K562 (cell line): ENCODE measurements around the gene CAMSAP2. TPM values are rescaled to one million over a fixed set of nuclear protein-coding genes. Genes with fewer than 3 reads are reported as not detected.

Experiments
- C11orf30 ChIP-seq: fragments of 450-650 bp; IDR thresholded peaks from 2 replicates; pipeline ENCODE4 v1.6.1; 2016; ENCODE audit warnings: low read depth, mild to moderate bottlenecking
- CREB5 ChIP-seq: fragments of 250-450 bp; sonication (Bioruptor Pico); IDR thresholded peaks from 2 replicates; pipeline ENCODE4 v1.5.0; 2020; ENCODE audit warnings: mild to moderate bottlenecking
- ELF2 ChIP-seq: fragments of 250-450 bp; sonication (Bioruptor Pico); IDR thresholded peaks from 2 replicates; pipeline ENCODE4 v1.5.0; 2021; ENCODE audit warnings: mild to moderate bottlenecking
- ESRRA ChIP-seq: fragments of 450-650 bp; IDR thresholded peaks from 2 replicates; pipeline ENCODE4 v1.6.1; 2014; ENCODE audit warnings: low read depth, mild to moderate bottlenecking, moderate library complexity, borderline replicate concordance
- FOSL1 ChIP-seq: fragments of 200-800 bp; sonication (Bioruptor generic); conservative IDR thresholded peaks from 2 replicates; pipeline ENCODE4 v1.6.1; 2016; ENCODE audit warnings: missing genetic modification characterization, missing compliant biosample characterization
- GATAD2A ChIP-seq: fragments of 450-650 bp; IDR thresholded peaks from 2 replicates; pipeline ENCODE4 v1.6.1; 2017
- HMG20A ChIP-seq: fragments of 450-650 bp; formaldehyde crosslinking; conservative IDR thresholded peaks from 2 replicates; pipeline ENCODE4 v1.4.0; 2020; ENCODE audit warnings: mild to moderate bottlenecking, mixed read lengths
- KAT2B ChIP-seq: IDR thresholded peaks from one replicate; pipeline ENCODE4 v1.6.1; 2012; ENCODE audit warnings: low read depth, mild to moderate bottlenecking, control low read depth, inconsistent platforms, low read length, moderate library complexity
- LEF1 ChIP-seq: fragments of 450-650 bp; IDR thresholded peaks from 2 replicates; pipeline ENCODE4 v1.6.1; 2016; ENCODE audit warnings: mild to moderate bottlenecking
- MAFK ChIP-seq: IDR thresholded peaks from 2 replicates; pipeline ENCODE4 v1.6.1; 2011; ENCODE audit warnings: low read length, improper control_type of control experiment
- MEF2A ChIP-seq: IDR thresholded peaks from 2 replicates; pipeline ENCODE4 v1.6.1; 2011; ENCODE audit warnings: low read depth, mild to moderate bottlenecking, low read length, moderate library complexity; ENCODE audit not compliant: control insufficient read depth
- NBN ChIP-seq: fragments of 450-650 bp; IDR thresholded peaks from 2 replicates; pipeline ENCODE4 v1.6.1; 2016; ENCODE audit warnings: low read depth, mild to moderate bottlenecking
- PATZ1 ChIP-seq: fragments of 250-450 bp; sonication (Bioruptor Pico); IDR thresholded peaks from 2 replicates; pipeline ENCODE4 v1.5.0; 2020; ENCODE audit warnings: mild to moderate bottlenecking, borderline replicate concordance
- SNIP1 ChIP-seq: fragments of 450-650 bp; IDR thresholded peaks from 2 replicates; pipeline ENCODE4 v1.7.1; 2017; ENCODE audit warnings: low read depth, mild to moderate bottlenecking
- TAF7 ChIP-seq: fragments of 450-650 bp; IDR thresholded peaks from 2 replicates; pipeline ENCODE4 v1.6.1; 2016; ENCODE audit warnings: missing genetic modification characterization, missing compliant biosample characterization
- TFAM ChIP-seq: fragments of 250-450 bp; sonication (Bioruptor Pico); conservative IDR thresholded peaks from 2 replicates; pipeline ENCODE4 v1.5.0; 2021; ENCODE audit warnings: mild to moderate bottlenecking, moderate library complexity
- ZBTB2 ChIP-seq: fragments of 450-650 bp; IDR thresholded peaks from 2 replicates; pipeline ENCODE4 v1.6.1; 2016; ENCODE audit warnings: antibody characterized with exemption
- ZBTB8A ChIP-seq: fragments of 450-650 bp; IDR thresholded peaks from 2 replicates; pipeline ENCODE4 v1.6.1; 2018; ENCODE audit warnings: mild to moderate bottlenecking, moderate library complexity; ENCODE audit not compliant: partially characterized antibody
- ZNF263 ChIP-seq: sonication (generic); formaldehyde crosslinking; IDR thresholded peaks from 2 replicates; pipeline ENCODE4 v1.8.0; 2022; ENCODE audit warnings: mild to moderate bottlenecking, missing genetic modification reagents, borderline replicate concordance
- ZNF311 ChIP-seq: fragments of 250-450 bp; sonication (Bioruptor Pico); IDR thresholded peaks from 2 replicates; pipeline ENCODE4 v1.4.0; 2020; ENCODE audit warnings: mild to moderate bottlenecking, moderate library complexity
- ZNF639 ChIP-seq, 2 experiments: fragments of 200-800 bp in 1 of 2; sonication (Bioruptor generic) in 1 of 2; sonication (generic) in 1 of 2; formaldehyde crosslinking in 1 of 2; IDR thresholded peaks in 1 of 2; conservative IDR thresholded peaks in 1 of 2; 2 replicates each; pipeline versions ENCODE4 v1.5.0 to v1.6.1; 2016 to 2020; ENCODE audit warnings: missing compliant biosample characterization in 1 of 2, missing genetic modification characterization in 1 of 2, missing genetic modification reagents in 1 of 2
- ZNF644 ChIP-seq: fragments of 200-800 bp; sonication (Bioruptor generic); IDR thresholded peaks from 2 replicates; pipeline ENCODE4 v1.6.1; 2016; ENCODE audit warnings: low read depth, missing genetic modification characterization, missing compliant biosample characterization
- polyA plus RNA-seq, 8 experiments: library from polyadenylated mRNA; depleted of rRNA in 4 of 8; stranded (reverse) in 5 of 8; unstranded in 3 of 8; fragments of >200 nt; fragmentation: Nextera tagmentation in 2 of 8; fragmentation: Illumina TruSeq in 1 of 8; extraction: Ambion mirVana in 2 of 8; extraction: Trizol in 1 of 8; gene quantifications; 2 replicates each; pipeline versions ENCODE4 v1.2.1 to v1.2.3, GENCODE V29; 2011 to 2014; ENCODE audit warnings: inconsistent platforms in 1 of 8, missing spikeins in 1 of 8
- total RNA-seq, 7 experiments: library from RNA; depleted of rRNA in 6 of 7; stranded (reverse); fragments of >200 nt in 6 of 7; fragmentation: Illumina TruSeq in 2 of 7; extraction: Trizol in 2 of 7; gene quantifications; 2 replicates each; pipeline versions ENCODE4 v1.2.1 to v1.2.3, GENCODE V29; 2011 to 2021; ENCODE audit warnings: low replicate concordance in 1 of 7
- TF ChIP-seq, protein P1 (sequence below), 2 experiments: fragments of 450-650 bp in 1 of 2; sonication (generic) in 1 of 2; formaldehyde crosslinking in 1 of 2; IDR thresholded peaks in 1 of 2; conservative IDR thresholded peaks in 1 of 2; 2 replicates each; pipeline versions ENCODE4 v1.6.1 to v1.8.1; 2016 to 2023; ENCODE audit warnings: mild to moderate bottlenecking in 2 of 2, moderate library complexity in 2 of 2, inconsistent platforms in 1 of 2, missing genetic modification reagents in 1 of 2

CAMSAP2 gene
- total and polyA plus RNA-seq, 9 of the 15 experiments (the other 6 are each of a cell fraction or from before 2014, with no cell fraction given), result 1.4 to 7.5 (median 2.7) TPM

DNA sequence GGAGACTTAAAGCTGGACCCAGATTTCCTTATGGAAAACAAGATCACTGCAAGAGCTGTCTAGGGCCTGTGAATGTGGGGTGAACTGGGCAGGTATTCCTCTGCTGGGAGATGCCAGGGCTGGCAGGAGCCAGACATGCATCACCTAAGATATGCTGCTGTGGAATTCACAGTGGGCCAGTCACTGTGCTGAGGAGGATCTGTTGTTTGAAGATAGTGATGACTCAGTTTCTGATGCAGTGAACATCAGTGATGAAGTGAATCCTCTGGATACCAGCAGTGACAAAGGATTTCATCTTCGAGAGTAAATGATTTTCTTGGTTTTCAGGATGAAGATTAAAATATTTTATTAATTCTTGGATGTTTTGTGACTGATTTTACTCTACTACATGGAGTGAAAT, 29.9 kb upstream of the CAMSAP2 start (continued):
- no peak for TF ChIP-seq HMG20A
- TF ChIP-seq TFAM, result no peak
- no peak for TF ChIP-seq TAF7 (tag)
- peak; percentile 84 for TF ChIP-seq C11orf30
- no peak for TF ChIP-seq ESRRA
- TF ChIP-seq SNIP1, result no peak
- TF ChIP-seq LEF1, result 0 out of 2 replicates have a peak, but pooled peaks have one; percentile 39
- TF ChIP-seq ZNF311 (CRISPR knock-in tag), result no peak
- TF ChIP-seq FOSL1, result peak; percentile 98
- TF ChIP-seq CREB5 (CRISPR knock-in tag), result no peak
- no peak for TF ChIP-seq ZNF263 (CRISPR knock-in tag)
- TF ChIP-seq ZBTB8A, result no peak
- no peak for TF ChIP-seq NBN
- TF ChIP-seq GATAD2A, result no peak
- TF ChIP-seq PATZ1, result no peak
- TF ChIP-seq ZNF644 (tag), result no peak
- TF ChIP-seq ZBTB2, result no peak
- TF ChIP-seq MEF2A, result no peak
- peak; percentile 62 for TF ChIP-seq MAFK
- TF ChIP-seq ELF2 (CRISPR knock-in tag), result no peak
- no peak for TF ChIP-seq KAT2B
- TF ChIP-seq ZNF639 (CRISPR knock-in tag; conservative IDR thresholded peaks at IDR 0.05 in 1 of 2, IDR thresholded peaks at IDR 0.05 in 1 of 2), result no peak
- TF ChIP-seq, protein P1, sequence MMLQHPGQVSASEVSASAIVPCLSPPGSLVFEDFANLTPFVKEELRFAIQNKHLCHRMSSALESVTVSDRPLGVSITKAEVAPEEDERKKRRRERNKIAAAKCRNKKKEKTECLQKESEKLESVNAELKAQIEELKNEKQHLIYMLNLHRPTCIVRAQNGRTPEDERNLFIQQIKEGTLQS (IDR thresholded peaks at IDR 0.05), result peak; percentile 86
- TF ChIP-seq, protein P1 (CRISPR knock-in tag; conservative IDR thresholded peaks at IDR 0.05), result 0 out of 2 replicates have a peak, but pooled peaks have one; percentile 45
